Rectal smooth muscle tissue (tissue), 1 donor: ENCODE data around the gene GFRA4.

Experiments
- H3K27ac ChIP-seq: one replicate; pipeline ENCODE4 v1.7.0; 2013; ENCODE audit warnings: low read depth, low read length, inconsistent platforms
- H3K27me3 ChIP-seq: one replicate; pipeline ENCODE4 v1.7.0; 2013; ENCODE audit warnings: low read length; ENCODE audit not compliant: control insufficient read depth, insufficient read depth
- H3K36me3 ChIP-seq: one replicate; pipeline ENCODE4 v1.7.0; 2013; ENCODE audit warnings: low read length; ENCODE audit not compliant: control insufficient read depth, insufficient read depth
- H3K4me1 ChIP-seq: one replicate; pipeline ENCODE4 v1.7.0; 2013; ENCODE audit warnings: low read length; ENCODE audit not compliant: control insufficient read depth, insufficient read depth
- H3K4me3 ChIP-seq: one replicate; pipeline ENCODE4 v1.7.0; 2013; ENCODE audit warnings: low read length
- H3K9ac ChIP-seq: one replicate; pipeline ENCODE4 v1.7.0; 2013; ENCODE audit warnings: low read length

The GFRA4 gene

GRCh38 chr20:3678856-3679720, 15.9 kb upstream of the GFRA4 start:
- H3K4me1 ChIP-seq, result peaks cover 36% of the 10 kb centered on the region
- peaks cover 8% of the 10 kb centered on the region for H3K27me3 ChIP-seq
- H3K9ac ChIP-seq, result no peak overlapping the region
- H3K36me3 ChIP-seq, result peaks cover 3% of the 10 kb centered on the region
- peak overlapping the region; percentile 96 for H3K27ac ChIP-seq
- H3K4me3 ChIP-seq, result no peak overlapping the region

DNA sequence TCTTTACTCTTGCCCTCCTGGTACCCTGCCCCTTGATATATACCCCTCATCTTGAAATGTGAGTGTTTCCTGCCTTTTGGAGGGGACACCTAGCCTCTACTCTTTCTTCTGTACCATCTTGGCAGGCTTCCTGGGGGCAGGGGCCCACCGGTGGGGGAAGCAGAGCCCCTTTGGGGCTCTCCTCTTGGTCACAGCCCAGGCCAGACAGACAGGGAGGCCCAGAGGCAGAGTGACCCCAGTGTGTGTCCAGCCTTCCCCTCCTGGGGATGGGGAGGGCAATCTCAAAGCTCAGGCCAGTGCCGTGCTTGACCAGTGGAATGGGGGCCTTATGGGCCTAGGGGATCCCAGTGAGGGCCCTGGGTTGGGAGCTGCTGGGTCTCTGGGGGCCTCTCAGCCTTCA, 15.0 kb upstream of the GFRA4 start:
- Histone ChIP-seq H3K27me3 (peaks cover 8% of the 10 kb centered on the region), H3K27ac (peak overlapping the region; percentile 63), H3K4me1 (peaks cover 36% of the 10 kb centered on the region), H3K9ac (no peak overlapping the region), H3K4me3 (no peak overlapping the region), H3K36me3 (peaks cover 3% of the 10 kb centered on the region)

DNA sequence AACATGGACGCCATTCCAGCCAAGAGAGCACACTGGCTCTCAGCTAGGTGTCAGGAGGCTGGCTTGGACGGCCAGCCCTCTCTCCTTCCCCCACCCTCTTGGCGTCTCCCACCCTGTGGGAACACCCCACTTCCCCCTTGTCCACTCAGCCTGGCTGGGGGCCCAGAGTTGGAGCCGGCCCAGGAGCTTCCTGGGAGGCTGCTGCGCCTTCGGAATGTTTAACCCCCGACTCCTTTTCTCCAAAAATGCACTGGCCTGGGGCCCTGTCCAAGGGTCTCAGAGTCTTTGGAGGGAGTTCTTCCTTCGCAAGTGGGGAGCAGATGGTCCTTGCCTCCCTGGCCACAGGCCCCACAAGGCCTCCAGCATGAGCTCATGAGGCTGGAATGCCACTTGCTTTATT, 14.5 kb upstream of the GFRA4 start:
- H3K27ac ChIP-seq, result peak overlapping the region; percentile 63
- H3K9ac ChIP-seq, result no peak overlapping the region
- peaks cover 3% of the 10 kb centered on the region for H3K36me3 ChIP-seq
- H3K4me1 ChIP-seq, result peaks cover 36% of the 10 kb centered on the region
- peaks cover 8% of the 10 kb centered on the region for H3K27me3 ChIP-seq
- H3K4me3 ChIP-seq, result no peak overlapping the region

GRCh38 chr20:3674995-3675900, 12.0 kb upstream of the GFRA4 start:
- peaks cover 29% of the 10 kb centered on the region for H3K4me1 ChIP-seq
- H3K4me3 ChIP-seq, result no peak overlapping the region
- no peak overlapping the region for H3K9ac ChIP-seq
- no peak overlapping the region for H3K27ac ChIP-seq
- H3K36me3 ChIP-seq, result peaks cover 7% of the 10 kb centered on the region
- peaks cover 9% of the 10 kb centered on the region for H3K27me3 ChIP-seq

DNA sequence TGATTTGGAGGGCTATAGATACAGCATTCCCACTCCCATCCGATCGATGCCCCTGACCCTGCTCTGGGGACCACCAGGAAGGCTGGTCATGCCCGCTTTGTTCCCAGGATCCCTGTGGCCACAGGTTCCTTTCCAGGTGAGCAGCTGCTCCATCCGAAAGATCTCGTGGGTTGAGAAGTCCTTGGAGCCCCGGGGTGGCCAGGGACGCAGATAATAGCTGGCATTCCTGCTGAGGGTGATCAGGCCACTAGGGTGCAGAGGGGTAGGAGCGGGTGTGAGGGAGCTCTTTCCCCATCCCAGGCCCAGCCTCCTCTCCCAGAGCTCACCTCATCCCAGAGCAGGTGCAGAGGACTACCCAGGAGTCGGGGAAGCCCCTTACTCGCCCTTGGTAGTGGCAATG, 11.2 kb upstream of the GFRA4 start:
- H3K9ac ChIP-seq, result no peak overlapping the region
- H3K36me3 ChIP-seq, result peaks cover 7% of the 10 kb centered on the region
- H3K27me3 ChIP-seq, result peaks cover 9% of the 10 kb centered on the region
- no peak overlapping the region for H3K27ac ChIP-seq
- no peak overlapping the region for H3K4me3 ChIP-seq
- peaks cover 21% of the 10 kb centered on the region for H3K4me1 ChIP-seq

GRCh38 chr20:3673221-3674070, 10.2 kb upstream of the GFRA4 start:
- peaks cover 9% of the 10 kb centered on the region for H3K27me3 ChIP-seq
- H3K36me3 ChIP-seq, result peaks cover 7% of the 10 kb centered on the region
- peaks cover 15% of the 10 kb centered on the region for H3K4me1 ChIP-seq
- no peak overlapping the region for H3K9ac ChIP-seq
- H3K4me3 ChIP-seq, result no peak overlapping the region
- H3K27ac ChIP-seq, result no peak overlapping the region

DNA sequence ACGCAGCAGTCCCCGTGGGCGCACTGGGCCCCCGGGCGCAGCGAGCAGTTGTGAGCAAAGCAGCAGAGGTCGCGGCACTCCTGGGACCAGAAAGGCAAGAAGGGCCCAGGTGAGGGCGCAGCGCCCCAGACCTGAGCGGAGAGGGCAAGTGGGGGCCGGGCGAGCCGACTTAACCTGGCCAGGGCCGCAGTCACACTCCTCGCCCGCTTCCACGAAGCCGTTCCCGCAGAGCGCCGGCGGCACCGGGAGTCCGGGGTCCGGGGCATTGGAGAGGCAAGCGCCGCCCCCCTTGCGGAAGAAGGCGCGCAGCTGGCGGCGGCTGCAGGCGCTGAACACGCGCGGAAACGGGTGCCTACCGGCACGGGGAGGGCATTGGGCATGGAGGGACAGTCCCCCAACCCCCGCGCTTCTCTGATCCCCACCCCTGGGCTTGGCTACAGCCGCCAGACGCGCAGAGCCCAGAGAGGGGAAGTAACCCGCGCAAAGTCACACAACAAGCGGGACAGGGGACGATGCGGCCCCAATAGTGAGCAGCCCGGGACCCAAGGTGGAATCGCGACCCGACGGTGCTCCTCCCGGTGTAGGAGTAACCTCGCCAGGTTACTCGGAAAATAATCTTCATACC, 9.5 kb upstream of the GFRA4 start:
- Histone ChIP-seq H3K9ac (no peak overlapping the region), H3K4me3 (no peak overlapping the region), H3K27me3 (peaks cover 9% of the 10 kb centered on the region), H3K4me1 (peaks cover 10% of the 10 kb centered on the region), H3K36me3 (peaks cover 7% of the 10 kb centered on the region), H3K27ac (no peak overlapping the region)

DNA sequence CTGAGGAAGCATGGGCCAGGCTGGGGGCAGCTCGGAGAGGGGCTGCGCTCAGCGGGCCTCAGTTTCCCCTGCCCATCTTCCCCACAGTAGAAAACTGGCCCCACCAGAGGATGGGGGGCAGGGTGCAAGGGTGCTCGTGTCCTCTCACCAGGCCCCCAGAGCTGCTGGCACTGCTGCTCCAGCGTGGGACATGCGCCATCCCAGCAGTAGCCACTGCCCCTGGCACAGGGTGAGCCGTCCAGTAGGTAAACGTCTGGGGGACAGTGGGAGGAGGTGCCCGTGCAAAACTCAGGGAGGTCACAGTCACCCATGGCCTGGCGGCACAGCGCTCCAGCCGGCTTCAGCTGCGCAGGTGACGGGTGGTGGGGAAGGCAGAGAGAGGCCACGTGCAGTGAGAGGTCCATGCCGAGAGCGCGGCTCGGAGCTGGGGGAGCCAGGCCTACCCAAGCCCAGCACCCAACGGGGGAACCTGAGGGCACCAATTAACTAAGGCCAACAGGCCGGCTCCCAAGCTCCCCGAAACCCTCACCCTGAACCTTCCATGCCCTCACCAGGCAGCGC, 8.9 kb upstream of the GFRA4 start:
- no peak overlapping the region for H3K9ac ChIP-seq
- H3K4me3 ChIP-seq, result no peak overlapping the region
- peaks cover 7% of the 10 kb centered on the region for H3K36me3 ChIP-seq
- H3K27me3 ChIP-seq, result peaks cover 9% of the 10 kb centered on the region
- no peak overlapping the region for H3K27ac ChIP-seq
- H3K4me1 ChIP-seq, result peaks cover 5% of the 10 kb centered on the region

GRCh38 chr20:3670945-3671344, 7.7 kb upstream of the GFRA4 start:
- H3K4me3 ChIP-seq, result no peak overlapping the region
- H3K4me1 ChIP-seq, result no peaks in the 10 kb centered on the region
- peaks cover 7% of the 10 kb centered on the region for H3K36me3 ChIP-seq
- peaks cover 9% of the 10 kb centered on the region for H3K27me3 ChIP-seq
- H3K9ac ChIP-seq, result no peak overlapping the region
- H3K27ac ChIP-seq, result no peak overlapping the region

- H3K4me3 ChIP-seq, result no peak overlapping the region
- no peak overlapping the region for H3K9ac ChIP-seq
- H3K4me1 ChIP-seq, result no peaks in the 10 kb centered on the region
- H3K36me3 ChIP-seq, result peaks cover 6% of the 10 kb centered on the region
- H3K27ac ChIP-seq, result no peak overlapping the region
- H3K27me3 ChIP-seq, result peaks cover 9% of the 10 kb centered on the region
These were observed 7.3 kb upstream of the GFRA4 start for GRCh38 chr20:3670511-3670910.

GRCh38 chr20:3669710-3670367, 6.6 kb upstream of the GFRA4 start:
- H3K36me3 ChIP-seq, result peaks cover 3% of the 10 kb centered on the region
- H3K4me1 ChIP-seq, result no peaks in the 10 kb centered on the region

More at GRCh38 chr20:3669710-3670367, 6.6 kb upstream of the GFRA4 start:
- Histone ChIP-seq H3K27ac (peak overlapping the region; percentile 45), H3K27me3 (peaks cover 9% of the 10 kb centered on the region), H3K9ac (no peak overlapping the region), H3K4me3 (no peak overlapping the region)
